WTC11 (cell line): ENCODE results near the gene B3GNT7.

Experiments
- E2F4 ChIP-seq: sonication (generic); formaldehyde crosslinking; IDR thresholded peaks from 2 replicates; pipeline ENCODE4 v1.8.1; 2022; ENCODE audit warnings: low read depth, mild to moderate bottlenecking, moderate library complexity, missing genetic modification reagents, borderline replicate concordance
- IRF1 ChIP-seq: sonication (generic); formaldehyde crosslinking; IDR thresholded peaks from 2 replicates; pipeline ENCODE4 v1.8.0; 2023; ENCODE audit warnings: missing genetic modification reagents
- PREB ChIP-seq: sonication (generic); formaldehyde crosslinking; IDR thresholded peaks from 2 replicates; pipeline ENCODE4 v1.8.1; 2022; ENCODE audit warnings: mild to moderate bottlenecking, missing genetic modification reagents, moderate library complexity, borderline replicate concordance
- TEAD4 ChIP-seq: sonication (generic); formaldehyde crosslinking; IDR thresholded peaks from 2 replicates; pipeline ENCODE4 v1.8.0; 2022; ENCODE audit warnings: mild to moderate bottlenecking, missing genetic modification reagents

GRCh38 chr2:231429152-231429551, 33.6 kb downstream of the B3GNT7 start:
- no peak for TF ChIP-seq E2F4
- no peak for TF ChIP-seq IRF1 (CRISPR knock-in tag)
- no peak for TF ChIP-seq PREB (CRISPR knock-in tag)
- TF ChIP-seq TEAD4 (CRISPR knock-in tag): no peak
